Activated T-helper 1 cell treated with anti-CD3 and anti-CD28 coated beads, Interleukin-12 subunit alpha, Interleukin-12 subunit beta, Interleukin-2, Interleukin-4 antibody, amounts not matched to agents 30 ng/mL and 10 ng/mL and 1 ng/mL, durations not matched to agents 14 hours and 24 hours and 36 hours (primary cell): ENCODE results near the gene IL10. TPM values are rescaled to one million over a fixed set of nuclear protein-coding genes. Genes with fewer than 3 reads are reported as not detected.

Source experiments
- DNase-seq: peaks from one replicate; pipeline ENCODE4 v3.0.0; 2021; ENCODE audit warnings: low spot score
- H3K27ac Mint-ChIP-seq: one replicate; pipeline ENCODE4 v1.8.0; 2021; ENCODE audit warnings: mild to moderate bottlenecking, mixed read lengths
- H3K27me3 Mint-ChIP-seq: one replicate; pipeline ENCODE4 v1.8.0; 2022; ENCODE audit warnings: mild to moderate bottlenecking, moderate library complexity, mixed read lengths; ENCODE audit not compliant: insufficient read depth
- H3K36me3 Mint-ChIP-seq: one replicate; pipeline ENCODE4 v1.8.0; 2021; ENCODE audit warnings: low read depth, mixed read lengths
- H3K4me1 Mint-ChIP-seq: one replicate; pipeline ENCODE4 v1.8.0; 2021; ENCODE audit warnings: low read depth, mixed read lengths
- H3K4me3 Mint-ChIP-seq: one replicate; pipeline ENCODE4 v1.8.0; 2021; ENCODE audit warnings: mild to moderate bottlenecking, moderate library complexity, mixed read lengths
- H3K9me3 Mint-ChIP-seq: one replicate; pipeline ENCODE4 v1.8.0; 2021; ENCODE audit warnings: mixed read lengths
- intact Hi-C: fragments of 100-400 bp; cut with micrococcal nuclease; formaldehyde crosslinking; loops from one replicate; pipeline ENCODE4 v1.15.1; 2024
- total RNA-seq: library from RNA; stranded (reverse); gene quantifications from 2 replicates; pipeline ENCODE4 v1.2.3, GENCODE V29; 2022

IL10 gene
- total RNA-seq, 1 donor from 2014 or later: 4.4 TPM

DNA sequence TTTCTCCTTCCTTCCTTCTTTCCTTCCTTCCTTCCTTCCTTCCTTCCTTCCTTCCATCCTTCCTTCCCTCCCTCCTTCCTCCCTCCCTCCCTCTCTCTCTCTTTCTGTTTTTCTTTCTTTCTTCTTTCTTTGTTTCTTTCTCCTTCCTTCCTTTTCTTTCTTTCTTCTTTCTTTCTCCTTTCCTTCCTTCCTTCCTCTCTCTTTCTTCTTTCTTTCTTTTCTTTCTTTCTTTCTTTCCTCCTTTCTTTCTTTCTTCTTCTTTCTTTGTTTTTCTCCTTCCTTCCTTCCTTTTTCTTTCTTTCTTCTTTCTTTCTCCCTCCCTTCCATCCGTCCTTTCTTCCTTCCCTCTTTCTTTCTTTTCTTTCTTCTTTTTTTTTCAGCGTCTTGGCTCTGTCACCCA is 19.8 kb downstream of the IL10 start:
- Mint-ChIP-seq H3K27me3 (peaks cover 41% of the 10 kb centered on the region), H3K9me3 (no peaks in the 10 kb centered on the region), H3K4me3 (no peak overlapping the region), H3K36me3 (peaks cover 14% of the 10 kb centered on the region), H3K4me1 (peaks cover 29% of the 10 kb centered on the region), H3K27ac (no peak overlapping the region)
- no peak for DNase-seq
- intact Hi-C loops: no loop called here

- intact Hi-C loops: no loop called here
- Mint-ChIP-seq H3K36me3 (peaks cover 15% of the 10 kb centered on the region), H3K4me3 (no peak overlapping the region), H3K27me3 (peaks cover 41% of the 10 kb centered on the region), H3K27ac (no peak overlapping the region), H3K4me1 (peaks cover 29% of the 10 kb centered on the region), H3K9me3 (no peaks in the 10 kb centered on the region)
- no peak for DNase-seq
Observed at GRCh38 chr1:206751891-206752290, 20.4 kb downstream of the IL10 start.

DNA sequence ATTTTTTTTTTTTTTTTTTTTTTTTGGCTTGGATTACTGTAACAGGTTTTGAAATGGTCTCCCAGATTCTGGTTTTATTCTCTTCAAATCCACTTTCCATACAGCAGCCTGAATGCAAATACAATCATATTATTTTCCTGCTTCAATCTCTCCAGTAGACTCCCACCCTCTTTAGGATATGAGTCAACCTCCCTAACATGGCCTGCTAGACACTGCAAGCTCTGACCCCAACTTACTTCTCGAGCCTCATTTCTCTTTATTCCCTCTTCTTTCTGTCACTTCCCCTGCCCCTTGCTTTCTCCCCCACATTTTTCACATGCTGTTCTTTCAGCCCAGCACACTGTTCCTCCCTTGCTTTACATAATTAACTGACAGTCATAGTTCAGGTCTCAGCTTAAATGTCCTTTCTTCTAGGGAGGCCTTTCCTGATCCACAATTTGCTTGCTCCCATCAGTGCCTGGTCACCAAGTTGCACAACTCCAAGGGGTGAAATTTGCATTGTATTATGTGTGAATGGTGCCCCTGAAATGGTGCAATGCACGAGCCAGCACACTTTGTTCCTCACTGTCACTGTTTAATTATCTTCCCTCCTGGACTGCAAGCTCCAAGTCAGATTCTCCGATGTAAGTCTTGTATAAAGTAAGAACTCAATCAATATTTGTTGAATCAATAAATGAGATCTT is 23.8 kb downstream of the IL10 start:
- H3K4me1 Mint-ChIP-seq: peaks cover 25% of the 10 kb centered on the region
- no peak overlapping the region for H3K4me3 Mint-ChIP-seq
- H3K27ac Mint-ChIP-seq: no peak overlapping the region
- no peaks in the 10 kb centered on the region for H3K9me3 Mint-ChIP-seq
- peaks cover 34% of the 10 kb centered on the region for H3K27me3 Mint-ChIP-seq
- intact Hi-C loops: no loop called here
- no peak for DNase-seq
- H3K36me3 Mint-ChIP-seq: peaks cover 13% of the 10 kb centered on the region

DNA sequence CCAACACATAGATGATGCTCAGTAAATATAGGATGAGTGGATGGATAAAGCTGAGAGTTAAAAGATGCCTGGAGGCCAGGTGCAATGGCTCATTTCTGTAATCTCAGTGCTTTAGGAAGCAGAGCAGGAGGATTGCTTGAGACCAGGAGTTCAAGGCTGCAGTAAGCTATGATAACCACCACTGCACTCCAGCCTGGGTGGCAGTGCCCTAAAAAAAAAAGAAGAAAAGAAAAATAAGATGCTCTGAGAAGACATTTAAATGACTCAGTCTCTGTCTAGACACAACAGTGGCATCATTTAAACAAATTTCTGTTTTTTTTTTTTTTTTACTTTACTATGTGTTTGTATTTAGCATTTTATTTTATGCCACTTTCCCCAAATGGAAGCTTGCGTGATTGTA is 27.0 kb downstream of the IL10 start:
- no peak overlapping the region for H3K4me3 Mint-ChIP-seq
- intact Hi-C loops: no loop called here
- no peaks in the 10 kb centered on the region for H3K9me3 Mint-ChIP-seq
- no peak overlapping the region for H3K27ac Mint-ChIP-seq
- peaks cover 14% of the 10 kb centered on the region for H3K27me3 Mint-ChIP-seq
- H3K4me1 Mint-ChIP-seq: peaks cover 36% of the 10 kb centered on the region
- DNase-seq: no peak
- H3K36me3 Mint-ChIP-seq: peaks cover 22% of the 10 kb centered on the region

DNA sequence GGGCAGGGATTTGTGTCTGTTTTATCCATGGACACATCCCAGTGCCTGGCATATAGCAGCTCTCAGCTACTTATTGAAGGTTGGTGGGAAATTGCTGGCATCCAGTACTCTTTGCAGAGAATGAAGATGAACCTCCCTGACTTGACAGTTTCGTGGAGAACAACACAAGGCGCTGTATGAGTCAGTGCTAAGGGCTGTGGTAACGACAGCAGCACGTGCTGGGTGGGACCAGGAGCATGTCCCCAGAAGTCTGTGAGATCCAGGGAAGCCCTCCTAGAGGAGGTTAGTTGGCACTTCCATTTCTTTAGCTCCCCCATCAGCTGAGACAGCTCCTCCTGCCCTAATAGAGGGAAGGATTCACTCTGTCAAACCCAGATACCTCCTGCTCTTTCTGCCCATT is 27.6 kb downstream of the IL10 start:
- H3K4me3 Mint-ChIP-seq: no peak overlapping the region

DNA sequence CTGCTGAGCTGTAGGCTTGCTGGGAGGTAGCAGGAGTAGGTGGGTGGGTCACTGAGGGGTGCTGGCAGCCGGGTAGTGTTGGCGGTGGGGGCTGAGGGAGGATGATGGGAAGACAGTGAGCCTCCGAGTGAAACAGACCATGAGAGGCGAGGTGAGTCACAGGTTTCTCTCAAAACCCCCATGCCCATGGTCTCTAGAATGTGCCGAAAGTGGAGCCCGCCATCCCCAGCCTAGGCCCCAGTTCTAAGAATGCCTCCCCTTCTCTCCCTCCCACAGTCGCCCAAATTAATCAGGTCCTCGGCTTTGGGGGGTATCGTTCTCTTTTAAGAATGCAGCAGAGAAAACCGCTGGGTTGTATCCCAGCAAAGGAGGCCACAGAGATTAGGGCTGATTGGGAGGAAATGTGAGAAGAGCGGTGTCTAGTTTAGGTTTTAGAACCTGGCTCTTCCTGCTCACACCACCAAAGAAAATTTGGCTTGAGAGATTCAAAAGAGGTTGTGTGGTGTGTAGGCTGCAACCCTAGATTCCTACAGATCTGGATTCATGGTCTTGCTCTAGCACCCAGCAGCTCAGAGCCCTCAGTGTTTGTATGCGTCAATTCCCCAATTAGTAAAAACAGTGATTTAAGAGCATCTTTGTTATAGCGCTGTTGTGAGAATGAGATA is 29.4 kb downstream of the IL10 start:
- Mint-ChIP-seq H3K4me3 (no peak overlapping the region), H3K27ac (no peak overlapping the region), H3K27me3 (no peaks in the 10 kb centered on the region), H3K9me3 (no peaks in the 10 kb centered on the region), H3K36me3 (peaks cover 32% of the 10 kb centered on the region), H3K4me1 (peaks cover 51% of the 10 kb centered on the region)
- intact Hi-C loops: no loop called here
- no peak for DNase-seq

More for the DNA sequence above, 27.6 kb downstream of the IL10 start:
- Mint-ChIP-seq H3K4me1 (peaks cover 41% of the 10 kb centered on the region), H3K27ac (no peak overlapping the region), H3K9me3 (no peaks in the 10 kb centered on the region), H3K36me3 (peaks cover 25% of the 10 kb centered on the region), H3K27me3 (peaks cover 11% of the 10 kb centered on the region)
- no peak for DNase-seq
- intact Hi-C loops: no loop called here

- Mint-ChIP-seq H3K27me3 (no peaks in the 10 kb centered on the region), H3K36me3 (peaks cover 35% of the 10 kb centered on the region), H3K9me3 (no peaks in the 10 kb centered on the region), H3K27ac (no peak overlapping the region), H3K4me3 (no peak overlapping the region), H3K4me1 (peaks cover 67% of the 10 kb centered on the region)
- no peak for DNase-seq
- intact Hi-C loops: no loop called here
Observed at GRCh38 chr1:206741142-206741701, 31.1 kb downstream of the IL10 start.

DNA sequence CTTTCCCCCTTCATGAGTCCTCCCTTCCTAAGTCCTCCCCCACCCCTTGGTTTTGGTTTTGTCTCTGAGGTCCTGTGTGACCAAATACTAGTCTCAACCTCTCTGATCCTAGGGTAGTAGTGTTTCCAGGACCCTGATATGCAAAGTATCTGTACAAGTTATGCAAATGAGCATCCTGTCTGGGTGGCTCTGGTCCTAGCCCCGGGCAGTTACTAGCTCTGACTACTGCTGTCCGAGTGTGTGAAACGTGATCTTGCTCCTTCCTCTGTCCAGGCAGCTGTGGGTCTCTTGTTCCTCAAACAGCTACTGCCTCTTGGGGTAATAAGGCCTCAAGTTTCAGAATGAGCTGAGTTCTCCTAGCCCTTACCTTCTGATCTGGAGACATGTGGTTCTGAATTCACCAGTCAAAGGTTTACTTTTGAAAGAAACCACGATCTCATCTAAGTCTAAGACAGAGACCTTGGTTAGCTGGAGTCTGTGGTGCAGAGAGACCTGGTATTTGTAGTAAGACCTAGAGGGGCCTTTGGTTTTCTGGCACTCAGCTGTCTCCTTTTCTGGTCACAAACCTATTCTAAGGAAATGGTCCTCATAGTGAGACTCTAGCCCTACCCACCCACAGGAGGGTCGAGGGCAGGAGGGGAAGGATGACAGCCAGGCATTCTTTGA is 32.8 kb downstream of the IL10 start:
- Mint-ChIP-seq H3K4me3 (peak overlapping the region; percentile 65), H3K36me3 (peaks cover 47% of the 10 kb centered on the region), H3K9me3 (no peaks in the 10 kb centered on the region), H3K27ac (peak overlapping the region; percentile 84), H3K4me1 (peaks cover 72% of the 10 kb centered on the region), H3K27me3 (no peaks in the 10 kb centered on the region)
- intact Hi-C loops: loop anchor here (1.0 to 10.0 kb wide), 6 partner anchors 18 to 315 kb away; partner anchors contain the start of genes PFKFB2 and YOD1
- DNase-seq: no peak

DNA sequence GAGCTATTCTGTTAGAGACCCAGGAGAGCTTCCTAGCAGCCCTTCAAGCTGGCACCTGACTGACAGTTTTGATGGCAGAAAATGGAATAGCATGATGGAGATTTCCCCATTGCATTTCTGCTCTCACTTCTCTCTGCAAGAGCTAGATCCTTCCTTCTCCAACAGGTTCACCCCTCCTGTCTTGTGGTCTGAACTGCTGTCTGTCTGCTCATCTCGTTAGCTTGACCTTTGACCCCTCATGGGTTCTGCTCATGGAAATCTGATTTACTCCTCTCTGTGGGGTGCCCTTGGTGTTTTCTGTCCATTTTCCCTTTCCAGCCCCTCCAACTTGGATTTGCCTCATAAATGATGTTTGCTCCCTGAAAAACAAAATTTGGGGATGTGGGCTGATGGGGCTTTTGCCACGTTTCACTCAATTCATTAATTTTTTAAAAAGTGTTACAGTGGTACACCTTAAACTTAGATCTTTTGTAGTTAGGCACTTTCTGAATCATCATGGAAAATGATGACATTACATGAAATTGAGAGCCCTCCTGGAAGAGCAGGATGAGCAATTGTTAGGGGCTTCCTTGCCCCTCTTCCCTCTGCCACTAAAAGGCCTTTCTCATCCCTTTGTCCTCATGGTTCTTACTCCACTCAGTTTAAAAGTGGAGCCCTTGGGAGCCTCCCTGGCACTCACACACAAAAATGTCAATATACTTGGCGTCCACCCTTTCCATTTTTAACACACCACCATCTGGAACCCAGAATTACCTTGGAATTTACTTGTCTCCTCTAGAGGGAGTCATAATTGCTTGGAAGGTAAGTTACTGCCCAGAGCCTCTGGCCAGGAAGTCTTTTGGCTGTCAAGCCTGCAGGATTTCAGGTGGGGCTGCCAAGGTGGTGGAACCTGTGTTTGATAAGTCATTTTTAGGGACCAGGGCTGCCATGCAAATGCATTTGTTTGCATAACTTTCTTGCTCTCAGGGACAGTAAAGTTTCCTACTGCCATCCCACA is 33.6 kb downstream of the IL10 start:
- no peaks in the 10 kb centered on the region for H3K27me3 Mint-ChIP-seq
- H3K36me3 Mint-ChIP-seq: peaks cover 50% of the 10 kb centered on the region
- H3K4me3 Mint-ChIP-seq: peak overlapping the region; percentile 43
- peaks cover 73% of the 10 kb centered on the region for H3K4me1 Mint-ChIP-seq
- intact Hi-C loops: loop anchor here (1.0 to 10.0 kb wide), 6 partner anchors 19 to 316 kb away; partner anchors contain the start of genes PFKFB2 and YOD1
- peak overlapping the region; percentile 84 for H3K27ac Mint-ChIP-seq
- H3K9me3 Mint-ChIP-seq: no peaks in the 10 kb centered on the region
- DNase-seq: no peak

DNA sequence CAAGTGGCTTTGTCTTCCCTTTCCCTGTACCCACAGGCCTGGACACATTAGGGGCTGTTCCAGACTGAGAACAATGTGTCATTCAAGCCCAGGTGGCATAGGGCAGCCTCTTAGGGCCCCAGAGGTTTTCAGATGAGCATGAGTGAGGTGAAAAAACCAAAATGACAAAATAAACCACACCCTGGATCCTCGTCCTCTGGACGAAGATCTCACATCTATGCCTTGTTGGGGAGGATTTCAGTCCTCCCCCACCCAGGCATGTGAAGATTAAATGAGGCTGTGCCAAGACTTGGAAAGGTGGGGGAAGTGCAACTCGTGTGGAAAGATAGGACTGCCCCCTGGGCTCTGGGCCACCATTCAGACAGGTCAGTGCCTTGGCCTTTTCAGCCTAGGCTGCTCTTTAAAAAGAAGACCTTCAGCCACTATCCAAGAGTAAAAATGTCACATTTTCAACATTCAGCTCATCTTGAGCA is 34.5 kb downstream of the IL10 start:
- DNase-seq: no peak
- H3K27ac Mint-ChIP-seq: peak overlapping the region; percentile 64
- H3K27me3 Mint-ChIP-seq: no peaks in the 10 kb centered on the region
- peaks cover 73% of the 10 kb centered on the region for H3K4me1 Mint-ChIP-seq
- intact Hi-C loops: loop anchor here (10.0 kb wide), 1 partner anchor 317 kb away; the partner anchor contains the start of genes PFKFB2 and YOD1
- no peaks in the 10 kb centered on the region for H3K9me3 Mint-ChIP-seq
- H3K36me3 Mint-ChIP-seq: peaks cover 58% of the 10 kb centered on the region
- H3K4me3 Mint-ChIP-seq: peak overlapping the region; percentile 0

- H3K4me1 Mint-ChIP-seq: peaks cover 71% of the 10 kb centered on the region
- H3K36me3 Mint-ChIP-seq: peaks cover 63% of the 10 kb centered on the region
- peak overlapping the region; percentile 64 for H3K27ac Mint-ChIP-seq
- DNase-seq: peak; percentile 44
- peak overlapping the region; percentile 0 for H3K4me3 Mint-ChIP-seq
- H3K27me3 Mint-ChIP-seq: no peaks in the 10 kb centered on the region
- intact Hi-C loops: loop anchor here (10.0 kb wide), 1 partner anchor 318 kb away; the partner anchor contains the start of genes PFKFB2 and YOD1
- H3K9me3 Mint-ChIP-seq: no peaks in the 10 kb centered on the region
Observed at GRCh38 chr1:206736878-206737728, 35.2 kb downstream of the IL10 start.
